ENCODE data around the gene CACNA1I. TPM values are rescaled to one million over a fixed set of nuclear protein-coding genes. Genes with fewer than 3 reads are reported as not detected.

Gene CACNA1I
- total and polyA plus RNA-seq, 2 donors (not counting 1 experiment from before 2014, with no cell fraction given), result under 0.01 to 0.01 TPM

GRCh38 chr22:39568278-39568981 is 2.1 kb upstream of the CACNA1I start:
- Histone ChIP-seq H3K79me2 (ENCODE audit: control insufficient read depth, insufficient read depth, low read length) (no peaks in the 10 kb centered on the region), H3K9me3 (ENCODE audit: control insufficient read depth, insufficient read depth, low read depth, low read length) (no peaks in the 10 kb centered on the region), H3K9ac (ENCODE audit: insufficient read depth, low read length) (no peak overlapping the region), H3K36me3 (ENCODE audit: control insufficient read depth, insufficient read depth, low read length) (no peaks in the 10 kb centered on the region), H3K27ac (ENCODE audit: insufficient read depth, low read length) (no peak overlapping the region), H3K27me3 (ENCODE audit: control insufficient read depth, insufficient read depth, low read length) (no peaks in the 10 kb centered on the region), H2AFZ (ENCODE audit: low read length) (no peak overlapping the region), H3K4me3 (replicated peaks in 1 of 4; ENCODE audit: control extremely low read depth in 1 of 4, insufficient read depth in 1 of 4, low read depth in 3 of 4, low read length in 4 of 4) (no peak overlapping the region), H4K20me1 (ENCODE audit: control insufficient read depth, extremely low read depth, insufficient read depth, low read length) (no peaks in the 10 kb centered on the region), H3K4me1 (ENCODE audit: control insufficient read depth, extremely low read depth, insufficient read depth, low read length) (no peaks in the 10 kb centered on the region), H3K4me2 (ENCODE audit: extremely low read depth, insufficient read depth, low read length) (no peak overlapping the region)
- no peak for DNase-seq (ENCODE audit: low read depth in 2 of 2)
- TF ChIP-seq EZH2 (IDR thresholded peaks at IDR 0.05; ENCODE audit: low read length, missing control alignments) (no peak), CTCF (conservative IDR thresholded peaks at IDR 0.05 in 1 of 2, IDR thresholded peaks at IDR 0.05 in 1 of 2; ENCODE audit: low read depth in 1 of 2, low read length in 2 of 2) (no peak)

GRCh38 chr22:39569066-39569465 is 1.5 kb upstream of the CACNA1I start:
- H3K9ac ChIP-seq (ENCODE audit: insufficient read depth, low read length), result no peak overlapping the region
- no peak overlapping the region for H3K4me2 ChIP-seq (ENCODE audit: extremely low read depth, insufficient read depth, low read length)
- no peaks in the 10 kb centered on the region for H3K79me2 ChIP-seq (ENCODE audit: control insufficient read depth, insufficient read depth, low read length)
- H2AFZ ChIP-seq (ENCODE audit: low read length), result no peak overlapping the region
- no peak overlapping the region for H3K27ac ChIP-seq (ENCODE audit: insufficient read depth, low read length)
- H3K4me3 ChIP-seq (replicated peaks in 1 of 4; ENCODE audit: control extremely low read depth in 1 of 4, insufficient read depth in 1 of 4, low read depth in 3 of 4, low read length in 4 of 4), result no peak overlapping the region
- no peaks in the 10 kb centered on the region for H3K9me3 ChIP-seq (ENCODE audit: control insufficient read depth, insufficient read depth, low read depth, low read length)
- H4K20me1 ChIP-seq (ENCODE audit: control insufficient read depth, extremely low read depth, insufficient read depth, low read length), result no peaks in the 10 kb centered on the region
- no peaks in the 10 kb centered on the region for H3K4me1 ChIP-seq (ENCODE audit: control insufficient read depth, extremely low read depth, insufficient read depth, low read length)
- DNase-seq (ENCODE audit: low read depth in 2 of 2), result no peak
- H3K36me3 ChIP-seq (ENCODE audit: control insufficient read depth, insufficient read depth, low read length), result no peaks in the 10 kb centered on the region
- TF ChIP-seq CTCF (conservative IDR thresholded peaks at IDR 0.05 in 1 of 2, IDR thresholded peaks at IDR 0.05 in 1 of 2; ENCODE audit: low read depth in 1 of 2, low read length in 2 of 2) (no peak), EZH2 (IDR thresholded peaks at IDR 0.05; ENCODE audit: low read length, missing control alignments) (no peak)
- H3K27me3 ChIP-seq (ENCODE audit: control insufficient read depth, insufficient read depth, low read length), result no peaks in the 10 kb centered on the region

GRCh38 chr22:39570226-39570625 is 327 bp upstream of the CACNA1I start:
- no peaks in the 10 kb centered on the region for H3K9me3 ChIP-seq (ENCODE audit: control insufficient read depth, insufficient read depth, low read depth, low read length)
- H3K36me3 ChIP-seq (ENCODE audit: control insufficient read depth, insufficient read depth, low read length), result no peaks in the 10 kb centered on the region
- no peak overlapping the region for H2AFZ ChIP-seq (ENCODE audit: low read length)
- H3K27ac ChIP-seq (ENCODE audit: insufficient read depth, low read length), result no peak overlapping the region
- no peak overlapping the region for H3K4me3 ChIP-seq (replicated peaks in 1 of 4; ENCODE audit: control extremely low read depth in 1 of 4, insufficient read depth in 1 of 4, low read depth in 3 of 4, low read length in 4 of 4)
- no peaks in the 10 kb centered on the region for H3K79me2 ChIP-seq (ENCODE audit: control insufficient read depth, insufficient read depth, low read length)
- no peaks in the 10 kb centered on the region for H3K27me3 ChIP-seq (ENCODE audit: control insufficient read depth, insufficient read depth, low read length)
- H4K20me1 ChIP-seq (ENCODE audit: control insufficient read depth, extremely low read depth, insufficient read depth, low read length), result no peaks in the 10 kb centered on the region
- H3K4me1 ChIP-seq (ENCODE audit: control insufficient read depth, extremely low read depth, insufficient read depth, low read length), result peaks cover 7% of the 10 kb centered on the region
- DNase-seq (ENCODE audit: low read depth in 2 of 2), result no peak
- no peak overlapping the region for H3K9ac ChIP-seq (ENCODE audit: insufficient read depth, low read length)
- TF ChIP-seq CTCF (conservative IDR thresholded peaks at IDR 0.05 in 1 of 2, IDR thresholded peaks at IDR 0.05 in 1 of 2; ENCODE audit: low read depth in 1 of 2, low read length in 2 of 2) (no peak), EZH2 (IDR thresholded peaks at IDR 0.05; ENCODE audit: low read length, missing control alignments) (no peak)
- no peak overlapping the region for H3K4me2 ChIP-seq (ENCODE audit: extremely low read depth, insufficient read depth, low read length)
